ENCODE results near the gene GARIN3.

GARIN3 gene

DNA sequence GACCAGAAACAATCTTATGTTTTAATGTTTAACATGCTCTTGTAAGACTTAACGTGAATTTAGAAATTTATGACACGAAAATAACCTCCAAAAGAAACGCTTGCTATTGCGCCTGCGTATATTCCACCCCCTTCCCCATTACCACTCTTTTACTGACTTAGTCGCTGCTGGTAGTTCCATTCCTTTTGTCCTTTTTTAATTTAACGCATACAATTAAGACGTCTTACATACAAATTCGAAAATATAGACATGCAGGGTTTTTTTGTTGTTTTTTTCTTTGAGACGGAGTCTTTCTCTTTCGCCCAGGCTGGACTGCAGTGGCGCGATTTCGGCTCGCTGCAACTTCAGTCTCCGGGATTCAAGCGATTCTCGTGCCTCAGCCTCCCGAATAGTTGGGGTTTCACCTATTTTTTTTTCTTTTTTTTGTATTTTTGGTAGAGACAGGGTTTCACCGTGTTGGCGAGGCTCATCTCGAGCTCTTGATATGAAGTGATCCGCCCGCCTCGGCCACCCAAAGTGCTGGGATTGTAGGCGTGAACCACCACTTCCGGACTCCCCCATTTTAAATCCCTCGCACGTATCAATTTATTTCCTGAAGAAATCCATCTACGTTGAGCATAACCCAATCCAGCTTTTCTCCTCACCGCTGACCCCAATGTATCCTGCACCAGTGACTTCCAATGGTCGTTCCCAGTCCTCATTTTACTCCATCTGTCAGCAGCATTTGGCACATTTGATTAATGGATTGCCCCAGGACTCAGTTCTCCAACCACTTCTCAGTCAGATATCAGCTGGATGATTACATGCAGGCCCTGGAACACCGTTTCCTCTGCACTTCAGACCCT lies 22.7 kb downstream of the GARIN3 start:
- no peak for DNase-seq (ENCODE audit: low read depth)

DNA sequence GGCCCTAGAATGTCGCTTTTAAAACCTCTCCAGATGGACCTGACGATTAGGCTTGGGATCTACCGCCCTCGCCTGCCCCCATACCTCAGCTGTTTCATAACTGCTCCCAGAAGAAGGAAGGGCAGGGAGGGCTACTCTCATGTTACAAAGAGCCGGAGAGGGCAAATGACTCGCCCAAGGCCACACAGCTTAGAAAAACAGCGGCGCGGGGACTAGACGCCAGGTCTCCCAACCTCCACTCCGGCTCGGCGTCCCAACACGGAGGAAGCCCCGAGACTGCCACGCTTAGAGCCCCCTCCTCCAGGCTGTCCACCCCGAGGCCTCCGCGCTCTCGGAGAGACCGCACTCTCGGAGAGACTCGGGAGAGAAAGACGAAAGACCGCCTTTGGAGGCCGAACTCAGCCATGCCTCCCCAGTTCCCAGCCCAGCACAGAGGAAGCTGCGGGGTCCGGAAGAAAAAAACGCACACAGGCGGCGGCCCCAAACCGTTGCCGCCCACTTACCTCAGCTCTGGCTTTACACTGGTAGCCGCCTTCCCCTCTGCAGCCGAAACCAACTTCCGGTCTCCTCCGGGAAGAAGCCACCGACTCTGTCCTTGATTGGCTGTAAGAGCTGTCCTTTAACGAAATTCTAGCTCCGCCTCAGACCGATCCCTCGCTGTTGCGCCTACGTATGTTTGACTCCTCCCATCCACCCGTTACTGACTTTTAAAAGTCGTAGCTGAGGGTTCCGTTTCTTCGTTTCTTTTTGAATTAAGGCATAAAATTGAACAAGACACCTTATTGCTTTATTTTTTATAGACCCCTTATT lies 23.5 kb downstream of the GARIN3 start, which contains the start of gene MED7:
MED7 (minus strand) TSS at position 549 of the 810 bp plus-strand sequence. CDS start 3,434 bp downstream, outside the sequence.
- peak; percentile 98 for DNase-seq (ENCODE audit: low read depth)

DNA sequence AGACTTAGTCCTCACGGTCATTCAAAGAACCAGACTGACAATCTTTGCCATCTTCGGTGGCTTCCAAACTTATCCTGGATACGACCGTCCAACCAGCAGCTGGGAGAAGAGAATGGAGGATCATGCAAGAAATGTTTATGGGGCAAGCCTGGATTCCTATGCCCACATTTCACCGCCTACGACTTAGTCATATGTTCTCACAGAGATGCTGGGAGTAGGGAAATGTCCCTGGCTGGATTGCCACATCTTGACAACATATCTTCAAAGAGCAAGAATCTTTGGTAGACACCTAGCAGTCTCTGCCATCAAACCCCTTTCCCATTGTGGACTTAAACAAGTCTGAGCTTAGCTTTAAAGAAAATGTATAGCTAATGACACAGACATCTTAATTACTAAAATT lies 28.4 kb downstream of the GARIN3 start:
- DNase-seq (ENCODE audit: low read depth), result no peak

GRCh38 chr5:157132281-157132612 lies 33.8 kb downstream of the GARIN3 start:
- no peak for DNase-seq (ENCODE audit: low read depth)

- DNase-seq (ENCODE audit: low read depth), result no peak
Measured at GRCh38 chr5:157130925-157131324, 35.1 kb downstream of the GARIN3 start.

DNA sequence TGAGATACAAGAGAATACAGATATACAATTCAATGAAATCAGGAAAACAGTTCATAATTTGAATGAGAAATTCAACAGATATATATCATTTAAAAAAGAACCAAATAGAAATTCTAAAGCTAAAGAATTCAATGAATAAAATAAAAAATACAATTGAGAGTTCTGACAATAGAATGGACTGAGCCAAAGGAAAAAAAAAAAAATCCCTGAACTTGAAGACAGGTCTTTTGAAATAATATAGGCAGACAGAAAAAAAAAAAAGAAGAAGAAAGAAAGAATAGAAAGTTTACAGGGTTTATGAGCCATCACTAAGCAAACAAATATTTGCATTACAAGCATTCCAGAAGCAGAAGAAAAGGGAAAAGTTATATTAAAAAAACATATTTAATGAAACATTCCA lies 44.4 kb downstream of the GARIN3 start:
- DNase-seq (ENCODE audit: low read depth), result no peak

GRCh38 chr5:157120102-157120501 lies 46.0 kb downstream of the GARIN3 start:
- no peak for DNase-seq (ENCODE audit: low read depth)

DNA sequence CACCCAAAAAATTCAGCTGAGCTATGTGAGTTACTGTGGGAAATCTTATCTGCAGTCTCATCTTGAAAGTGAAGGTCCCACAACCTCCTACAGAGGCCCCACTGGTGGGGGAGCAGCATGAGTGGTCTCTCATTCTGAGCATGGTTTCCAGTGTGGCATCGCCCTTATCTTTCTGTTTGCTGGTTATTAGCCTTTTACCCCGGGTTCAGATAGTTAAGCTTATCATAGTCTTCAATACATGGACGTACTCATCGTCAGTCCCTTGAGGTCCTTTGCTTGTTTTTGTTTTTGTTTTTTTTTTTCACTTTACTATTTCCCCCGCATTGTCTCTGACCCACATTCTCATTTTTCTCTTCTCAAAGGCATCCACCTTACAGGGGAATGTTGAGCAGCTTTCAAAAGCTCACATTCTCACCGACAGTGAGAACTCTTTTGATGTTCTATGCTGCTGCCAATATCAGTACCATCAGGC lies 49.5 kb downstream of the GARIN3 start:
- no peak for DNase-seq (ENCODE audit: low read depth)

DNA sequence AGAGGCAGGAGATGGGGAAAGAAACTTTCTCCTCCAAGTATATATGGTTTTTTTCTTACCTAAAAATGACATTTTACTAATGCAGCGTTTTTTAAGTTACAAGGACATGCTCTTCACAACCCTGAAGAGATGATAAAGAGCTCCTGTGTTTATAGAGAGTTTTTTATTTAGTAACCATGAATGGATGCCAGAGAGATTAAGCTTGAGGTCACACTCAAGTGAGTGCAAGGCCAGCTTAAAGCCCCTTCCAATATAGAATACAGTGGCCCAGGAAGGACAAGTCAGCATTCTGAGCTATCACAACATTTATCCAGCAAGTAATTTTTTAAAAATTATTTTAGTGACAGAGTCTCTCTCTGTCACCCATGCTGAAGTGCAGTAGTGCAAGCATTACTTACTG lies 50.6 kb downstream of the GARIN3 start:
- no peak for DNase-seq (ENCODE audit: low read depth)

DNA sequence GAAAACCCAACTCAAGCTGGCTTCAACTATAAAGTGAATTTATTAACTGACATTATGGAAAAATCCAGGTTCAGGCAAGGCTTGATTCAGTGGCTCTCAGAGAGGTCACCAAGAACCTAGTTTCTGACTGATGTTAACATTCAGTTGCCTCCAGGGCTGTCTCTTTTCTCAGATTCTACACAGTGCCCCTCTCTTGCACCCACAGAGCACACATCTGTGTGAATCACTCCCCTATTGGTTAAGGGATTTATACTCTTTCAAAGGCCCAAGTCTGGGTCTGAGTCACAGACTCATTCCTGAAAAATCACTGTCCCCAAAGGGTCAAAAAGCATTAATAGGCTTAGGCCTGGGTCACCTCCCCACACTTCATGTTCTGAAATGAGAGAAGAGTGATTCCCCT lies 51.1 kb downstream of the GARIN3 start:
- no peak for DNase-seq (ENCODE audit: low read depth)

DNA sequence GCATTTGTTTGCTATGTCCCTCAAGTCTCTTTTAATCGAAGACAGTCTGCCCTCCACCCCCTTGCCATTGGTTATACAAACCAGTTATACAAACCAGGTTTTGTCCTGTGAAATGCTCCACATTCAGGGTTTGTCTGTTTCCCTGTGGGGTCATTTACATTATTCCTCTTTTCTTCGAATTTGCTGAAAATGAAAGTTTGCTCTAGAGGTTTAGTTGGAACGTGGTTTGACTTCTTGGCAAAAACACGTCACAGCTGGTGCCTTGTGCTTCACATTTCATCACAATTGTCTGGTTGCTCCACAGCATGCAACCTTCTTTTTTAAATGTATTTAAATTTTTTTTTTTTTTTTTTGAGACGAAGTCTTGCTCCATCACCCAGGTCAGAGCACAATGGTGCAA lies 53.1 kb downstream of the GARIN3 start:
- DNase-seq (ENCODE audit: low read depth), result no peak
